HG03103 (cell line): Measurements from ENCODE around the gene KIAA1671.

Source experiments
- ATAC-seq: cut with Tn5 transposase; IDR thresholded peaks from one replicate; pipeline ENCODE4 v1.9.1; 2021; ENCODE audit warnings: low read depth; ENCODE audit not compliant: unreplicated experiment

The KIAA1671 gene

GRCh38 chr22:25007444-25008106, 55.1 kb downstream of the KIAA1671 start:
- ATAC-seq = no peak

GRCh38 chr22:25008666-25009065, 56.1 kb downstream of the KIAA1671 start:
- ATAC-seq = no peak

GRCh38 chr22:25012741-25013143, 60.2 kb downstream of the KIAA1671 start:
- ATAC-seq = no peak

GRCh38 chr22:25013607-25014006, 61.1 kb downstream of the KIAA1671 start:
- ATAC-seq = no peak

- ATAC-seq = no peak
Observed at GRCh38 chr22:25014896-25015755, 62.6 kb downstream of the KIAA1671 start.

- no peak for ATAC-seq
Observed at GRCh38 chr22:25016311-25016710, 63.8 kb downstream of the KIAA1671 start.

- ATAC-seq = no peak
Observed at GRCh38 chr22:25018009-25018408, 65.5 kb downstream of the KIAA1671 start.

- ATAC-seq = no peak
Observed at GRCh38 chr22:25019427-25020184, 67.1 kb downstream of the KIAA1671 start.

GRCh38 chr22:25021409-25021808, 68.9 kb downstream of the KIAA1671 start:
- no peak for ATAC-seq

- ATAC-seq = no peak
Observed at GRCh38 chr22:25021976-25022711, 69.6 kb downstream of the KIAA1671 start.

GRCh38 chr22:25023879-25024278, 71.4 kb downstream of the KIAA1671 start:
- no peak for ATAC-seq

- ATAC-seq = no peak
Observed at GRCh38 chr22:25024895-25025294, 72.4 kb downstream of the KIAA1671 start.

GRCh38 chr22:25025491-25026400, 73.2 kb downstream of the KIAA1671 start:
- no peak for ATAC-seq

GRCh38 chr22:25027043-25027906, 74.8 kb downstream of the KIAA1671 start:
- no peak for ATAC-seq

GRCh38 chr22:25027959-25028840, 75.7 kb downstream of the KIAA1671 start:
- no peak for ATAC-seq

- ATAC-seq = no peak
Observed at GRCh38 chr22:25028841-25029141, 76.3 kb downstream of the KIAA1671 start.

GRCh38 chr22:25029181-25029580, 76.7 kb downstream of the KIAA1671 start:
- no peak for ATAC-seq

GRCh38 chr22:25030636-25031035, 78.1 kb downstream of the KIAA1671 start:
- no peak for ATAC-seq
